GM12891 (cell line): ENCODE measurements around the gene CDCA4.

Experiments used
- POLR2A ChIP-seq: IDR thresholded peaks from 2 replicates; pipeline ENCODE4 v1.6.1; 2011; ENCODE audit warnings: low read depth, low read length, control low read depth
- POLR2AphosphoS5 ChIP-seq: IDR thresholded peaks from 2 replicates; pipeline ENCODE4 v1.6.1; 2011; ENCODE audit warnings: low read depth, low read length, control low read depth
- POU2F2 ChIP-seq: IDR thresholded peaks from 2 replicates; pipeline ENCODE4 v1.6.1; 2011; ENCODE audit warnings: low read depth, mild to moderate bottlenecking, control low read depth, low read length, moderate library complexity
- TAF1 ChIP-seq: IDR thresholded peaks from 2 replicates; pipeline ENCODE4 v1.6.1; 2011; ENCODE audit warnings: low read depth, low read length, control low read depth

DNA sequence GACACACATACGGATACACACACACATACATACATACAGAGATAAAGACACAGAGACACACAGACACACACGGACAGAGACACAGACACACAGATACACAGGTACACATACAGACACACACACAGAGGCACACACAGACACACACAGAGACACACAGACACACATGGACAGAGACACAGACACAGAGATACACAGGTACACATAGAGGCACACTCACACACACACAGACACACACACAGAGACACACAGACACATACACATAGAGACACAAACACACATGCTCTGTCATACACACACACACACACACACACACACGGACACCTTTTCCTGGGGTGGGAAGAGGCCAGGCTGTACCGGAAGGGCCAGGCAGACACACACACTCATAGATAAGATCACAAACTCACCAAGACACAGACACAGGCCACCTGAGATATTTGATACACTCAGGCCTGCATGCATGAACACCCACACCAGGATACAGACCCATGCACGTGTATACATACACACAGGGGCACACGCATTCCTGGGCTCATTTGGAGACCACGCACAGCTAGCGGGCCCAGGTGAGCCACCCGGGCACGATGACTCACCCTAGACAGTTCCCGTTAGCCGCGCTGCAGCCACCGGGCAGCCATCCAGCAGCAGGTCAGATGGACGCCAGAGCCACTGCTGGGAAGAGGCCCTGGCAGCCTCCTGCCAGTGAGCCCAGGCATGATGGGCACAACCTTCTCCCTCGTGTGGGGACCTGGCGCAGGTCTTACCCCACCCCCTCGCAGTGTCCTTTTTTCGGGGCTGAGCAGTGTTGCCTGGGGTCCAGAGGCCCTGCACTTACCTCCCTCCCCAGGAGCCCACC lies 40.9 kb downstream of the CDCA4 start:
- TF ChIP-seq TAF1 (no peak), POLR2AphosphoS5 (no peak), POLR2A (no peak), POU2F2 (no peak)
